ENCODE measurements around the gene BLMH.

Gene BLMH

GRCh38 chr17:30256756-30257506, 34.8 kb downstream of the BLMH start:
- no peak for TF ChIP-seq CTCF (IDR thresholded peaks at IDR 0.05; ENCODE audit: low read depth, low read length, missing control alignments)
- Histone ChIP-seq H3K36me3 (replicated peaks) (peaks cover 14% of the 10 kb centered on the region), H3K27me3 (replicated peaks) (no peaks in the 10 kb centered on the region), H3K4me3 (ENCODE audit: low read depth, low read length) (no peak overlapping the region), H3K27ac (no peak overlapping the region)
- in situ Hi-C loops (cut with HindIII; ENCODE audit: low pct_ligation_motif_present, low sequenced_read_pairs) = no loop called here
- peak; percentile 28 for DNase-seq

GRCh38 chr17:30254150-30254549, 37.6 kb downstream of the BLMH start:
- no peak for TF ChIP-seq CTCF (IDR thresholded peaks at IDR 0.05; ENCODE audit: low read depth, low read length, missing control alignments)
- DNase-seq = no peak
- H3K27me3 ChIP-seq (replicated peaks) = no peaks in the 10 kb centered on the region
- H3K4me3 ChIP-seq (ENCODE audit: low read depth, low read length) = no peak overlapping the region
- no peak overlapping the region for H3K27ac ChIP-seq
- in situ Hi-C loops (cut with HindIII; ENCODE audit: low pct_ligation_motif_present, low sequenced_read_pairs) = no loop called here
- H3K36me3 ChIP-seq (replicated peaks) = peaks cover 7% of the 10 kb centered on the region

GRCh38 chr17:30253312-30253711, 38.4 kb downstream of the BLMH start:
- in situ Hi-C loops (cut with HindIII; ENCODE audit: low pct_ligation_motif_present, low sequenced_read_pairs) = no loop called here
- Histone ChIP-seq H3K27ac (no peak overlapping the region), H3K4me3 (ENCODE audit: low read depth, low read length) (no peak overlapping the region), H3K27me3 (replicated peaks) (no peaks in the 10 kb centered on the region), H3K36me3 (replicated peaks) (peaks cover 13% of the 10 kb centered on the region)
- DNase-seq = no peak
- TF ChIP-seq CTCF (IDR thresholded peaks at IDR 0.05; ENCODE audit: low read depth, low read length, missing control alignments) = no peak

GRCh38 chr17:30251931-30252330, 39.8 kb downstream of the BLMH start:
- H3K27me3 ChIP-seq (replicated peaks) = no peaks in the 10 kb centered on the region
- H3K36me3 ChIP-seq (replicated peaks) = peaks cover 11% of the 10 kb centered on the region
- TF ChIP-seq CTCF (IDR thresholded peaks at IDR 0.05; ENCODE audit: low read depth, low read length, missing control alignments) = no peak
- DNase-seq = no peak
- in situ Hi-C loops (cut with HindIII; ENCODE audit: low pct_ligation_motif_present, low sequenced_read_pairs) = no loop called here
- no peak overlapping the region for H3K27ac ChIP-seq
- H3K4me3 ChIP-seq (ENCODE audit: low read depth, low read length) = no peak overlapping the region

- no peak for DNase-seq
- TF ChIP-seq CTCF (IDR thresholded peaks at IDR 0.05; ENCODE audit: low read depth, low read length, missing control alignments) = no peak
- Histone ChIP-seq H3K4me3 (ENCODE audit: low read depth, low read length) (no peak overlapping the region), H3K27me3 (replicated peaks) (no peaks in the 10 kb centered on the region), H3K36me3 (replicated peaks) (peaks cover 7% of the 10 kb centered on the region), H3K27ac (no peak overlapping the region)
- in situ Hi-C loops (cut with HindIII; ENCODE audit: low pct_ligation_motif_present, low sequenced_read_pairs) = no loop called here
These were observed 42.3 kb downstream of the BLMH start for GRCh38 chr17:30249460-30249859.

- no peak for DNase-seq
- no peak overlapping the region for H3K27ac ChIP-seq
- H3K27me3 ChIP-seq (replicated peaks) = no peaks in the 10 kb centered on the region
- H3K36me3 ChIP-seq (replicated peaks) = peaks cover 7% of the 10 kb centered on the region
- in situ Hi-C loops (cut with HindIII; ENCODE audit: low pct_ligation_motif_present, low sequenced_read_pairs) = no loop called here
- no peak overlapping the region for H3K4me3 ChIP-seq (ENCODE audit: low read depth, low read length)
- no peak for TF ChIP-seq CTCF (IDR thresholded peaks at IDR 0.05; ENCODE audit: low read depth, low read length, missing control alignments)
These were observed 43.0 kb downstream of the BLMH start for GRCh38 chr17:30248786-30249185.

All from brain microvascular endothelial cell (primary cell).